ENCODE measurements around the gene CMBL.

GRCh38 chr5:10297646-10298204 lies 10.0 kb downstream of the CMBL start:
- TF ChIP-seq CTCF (IDR thresholded peaks at IDR 0.05; ENCODE audit: low read depth, low read length, poor library complexity, severe bottlenecking): no peak
- no peak for TF ChIP-seq EZH2phosphoT487 (IDR thresholded peaks at IDR 0.05; ENCODE audit: borderline replicate concordance, low read length)

Data from DOHH2 (cell line).